ENCODE data around the gene C10orf95.

Gene C10orf95

GRCh38 chr10:102401342-102401654, 50.0 kb downstream of the C10orf95 start:
- no peak for DNase-seq (ENCODE audit: low read depth)

DNA sequence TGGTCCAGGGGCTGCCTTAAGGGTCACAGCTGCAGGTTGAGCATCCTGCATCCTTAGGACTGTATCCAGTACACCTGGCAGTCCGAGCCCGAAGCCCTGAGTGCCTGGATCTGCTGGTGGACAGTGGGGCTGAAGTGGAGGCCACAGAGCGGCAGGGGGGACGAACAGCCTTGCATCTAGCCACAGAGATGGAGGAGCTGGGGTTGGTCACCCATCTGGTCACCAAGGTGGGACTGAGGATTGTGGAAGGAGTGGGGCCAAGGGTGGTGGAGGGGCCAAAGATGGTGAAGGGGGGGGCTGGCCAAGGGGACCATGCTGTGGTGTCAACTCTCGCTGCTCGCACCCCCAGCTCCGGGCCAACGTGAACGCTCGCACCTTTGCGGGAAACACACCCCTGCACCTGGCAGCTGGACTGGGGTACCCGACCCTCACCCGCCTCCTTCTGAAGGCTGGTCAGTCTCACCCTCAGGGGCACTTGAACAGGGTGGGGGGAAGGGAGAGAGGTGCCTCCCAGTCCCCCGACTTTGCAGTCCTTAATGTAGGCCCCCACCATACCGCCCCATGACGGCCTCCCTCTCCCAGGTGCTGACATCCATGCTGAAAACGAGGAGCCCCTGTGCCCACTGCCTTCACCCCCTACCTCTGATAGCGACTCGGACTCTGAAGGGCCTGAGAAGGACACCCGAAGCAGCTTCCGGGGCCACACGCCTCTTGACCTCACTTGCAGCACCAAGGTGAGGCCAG, 50.6 kb downstream of the C10orf95 start:
- no peak for DNase-seq (ENCODE audit: low read depth)

- DNase-seq (ENCODE audit: low read depth) = no peak
These were observed 51.3 kb downstream of the C10orf95 start for GRCh38 chr10:102400076-102400475.
